Left lung (tissue), 14 donors: ENCODE measurements around the gene TCEAL6. TPM values are rescaled to one million over a fixed set of nuclear protein-coding genes. Genes with fewer than 3 reads are reported as not detected.
"Not testable (repeated sequence)": the region's sequence is repeated elsewhere in the genome, so short reads cannot be mapped to it uniquely, and the experiment has no call there.

Experiments used
- ATAC-seq: fragments of 200-7000 bp; cut with Tn5 transposase; one replicate; pipeline ENCODE4 v1.9.1; 2020; ENCODE audit warnings: moderate library complexity
- DNase-seq, 4 donors: peaks; one replicate each; pipeline ENCODE4 v3.0.0-alpha.2; 2013 to 2020
- H3K27ac ChIP-seq, 2 donors: fragments of 200-600 bp; sonication (generic) in 1 of 2; one replicate each; pipeline versions ENCODE4 v1.5.0 to v1.8.0; 2020 to 2021
- H3K27me3 ChIP-seq, 2 donors: fragments of 200-600 bp; sonication (generic) in 1 of 2; one replicate each; pipeline versions ENCODE4 v1.5.0 to v1.8.0; 2020 to 2021
- H3K36me3 ChIP-seq, 2 donors: fragments of 200-600 bp; sonication (generic) in 1 of 2; one replicate each; pipeline versions ENCODE4 v1.5.0 to v1.8.0; 2020 to 2021
- H3K4me1 ChIP-seq, 2 donors: fragments of 200-600 bp; one replicate each; pipeline ENCODE4 v1.8.0; 2021
- H3K4me3 ChIP-seq, 2 donors: fragments of 200-600 bp; sonication (generic) in 1 of 2; one replicate each; pipeline versions ENCODE4 v1.5.0 to v1.8.0; 2020 to 2021; ENCODE audit warnings: mild to moderate bottlenecking in 1 of 2
- H3K9me3 ChIP-seq, 2 donors: fragments of 200-600 bp; sonication (generic) in 1 of 2; one replicate each; pipeline versions ENCODE4 v1.5.0 to v1.8.0; 2020 to 2021
- intact Hi-C, 2 donors: fragments of 100-400 bp; cut with DNase I; formaldehyde crosslinking; loops; one replicate each; pipeline versions ENCODE4 v1.11.2 to v1.14.2; 2022
- long read RNA-seq, 12 donors: library from polyadenylated mRNA in 2 of 12; unstranded in 2 of 12; transcript quantifications; one replicate each; pipeline ENCODE4 v2.0.0 and lab custom pipeline, GENCODE V29; 2019 to 2026
- polyA plus RNA-seq, 6 donors: library from polyadenylated mRNA; unstranded; fragments of 120-200 nt; gene quantifications; one replicate each; pipeline ENCODE4 v1.2.1, GENCODE V29; 2013; ENCODE audit not compliant: insufficient read length in 6 of 6
- total RNA-seq, 2 donors: library from RNA; stranded (reverse); fragmentation: NEBNext Ultra II Directional; extraction: Animal tissue kit (Norgen Biotek cat#: 25700); gene quantifications; one replicate each; pipeline ENCODE4 v1.2.1, GENCODE V29; 2021
- TF ChIP-seq, protein P1 (sequence below), 2 donors: fragments of 200-600 bp; sonication (generic) in 1 of 2; IDR thresholded peaks; one replicate each; pipeline versions ENCODE4 v1.5.0 to v1.8.0; 2021; ENCODE audit warnings: antibody characterized with exemption in 2 of 2
- donor health status: DM: no; HTN: yes; CAD: no.
- donor health status: DM: no; HTN: no; CAD: no.

The TCEAL6 gene
- not detected for total RNA-seq
- polyA plus RNA-seq: under 1 TPM in 1 of 6 donors, not detected in 5; 0.23 TPM
- long read RNA-seq, donor 1: 0 reads
- long read RNA-seq, donor 2: 0 reads
- long read RNA-seq, donor 3: 0 reads
- long read RNA-seq, donor 4: 0 reads
- long read RNA-seq, donor 5: 0 reads
- long read RNA-seq, donor 6: 0 reads
- long read RNA-seq, donor 7: 0 reads
- long read RNA-seq, donor 8: 0 reads
- long read RNA-seq, donor 9: 0 reads
- long read RNA-seq, donor 10: 0 reads
- long read RNA-seq, donor 11, transcript TCEAL6-202 (3 exons, 1,106 nt): major isoform, 15 of 15 reads
- long read RNA-seq, donor 11, partial matches to known transcripts: 0 of 15 reads
- long read RNA-seq, donor 11, other reads (novel, unspliced or antisense): 0 of 15 reads
- long read RNA-seq, donor 12: 0 reads

DNA sequence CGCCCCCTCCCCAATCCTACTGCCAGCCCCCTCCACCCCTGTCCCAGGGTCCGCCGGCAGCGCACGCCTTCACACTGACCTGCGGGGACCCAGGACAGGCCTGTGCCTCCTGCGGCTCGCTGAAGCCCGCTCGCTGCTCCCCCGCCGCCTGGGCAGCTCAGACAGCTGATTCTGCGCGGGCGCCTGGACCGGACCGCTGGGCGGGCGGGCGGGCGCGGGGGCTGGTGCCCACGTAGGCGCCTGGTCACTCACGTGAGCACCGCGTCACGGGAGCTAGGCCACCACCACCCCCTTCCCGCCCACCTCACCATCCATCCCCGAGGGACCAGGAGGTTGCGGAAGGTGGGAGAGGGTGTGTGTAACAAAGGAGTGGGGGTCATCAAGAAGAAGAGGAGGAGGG lies at the start of gene TCEAL6:
TCEAL6 (minus strand) TSS at position 208 of the 400 bp plus-strand sequence.
- H3K4me3 ChIP-seq, intact Hi-C loops, H3K27ac ChIP-seq, H3K9me3 ChIP-seq, ATAC-seq, DNase-seq, H3K36me3 ChIP-seq, H3K4me1 ChIP-seq: not testable (repeated sequence)
- peaks cover 15 to 31% of the 10 kb centered on the region in 2 donors for H3K27me3 ChIP-seq

GRCh38 chrX:102185967-102186720 lies 43.9 kb upstream of the TCEAL6 start:
- Histone ChIP-seq H3K4me3 (no peak overlapping the region), H3K4me1 (no peaks in the 10 kb centered on the region), H3K9me3 (peaks cover 0 to under 1% of the 10 kb centered on the region in 2 donors), H3K36me3 (no peaks in the 10 kb centered on the region), H3K27me3 (no peaks in the 10 kb centered on the region), H3K27ac (no peak overlapping the region)
- TF ChIP-seq, protein P1, sequence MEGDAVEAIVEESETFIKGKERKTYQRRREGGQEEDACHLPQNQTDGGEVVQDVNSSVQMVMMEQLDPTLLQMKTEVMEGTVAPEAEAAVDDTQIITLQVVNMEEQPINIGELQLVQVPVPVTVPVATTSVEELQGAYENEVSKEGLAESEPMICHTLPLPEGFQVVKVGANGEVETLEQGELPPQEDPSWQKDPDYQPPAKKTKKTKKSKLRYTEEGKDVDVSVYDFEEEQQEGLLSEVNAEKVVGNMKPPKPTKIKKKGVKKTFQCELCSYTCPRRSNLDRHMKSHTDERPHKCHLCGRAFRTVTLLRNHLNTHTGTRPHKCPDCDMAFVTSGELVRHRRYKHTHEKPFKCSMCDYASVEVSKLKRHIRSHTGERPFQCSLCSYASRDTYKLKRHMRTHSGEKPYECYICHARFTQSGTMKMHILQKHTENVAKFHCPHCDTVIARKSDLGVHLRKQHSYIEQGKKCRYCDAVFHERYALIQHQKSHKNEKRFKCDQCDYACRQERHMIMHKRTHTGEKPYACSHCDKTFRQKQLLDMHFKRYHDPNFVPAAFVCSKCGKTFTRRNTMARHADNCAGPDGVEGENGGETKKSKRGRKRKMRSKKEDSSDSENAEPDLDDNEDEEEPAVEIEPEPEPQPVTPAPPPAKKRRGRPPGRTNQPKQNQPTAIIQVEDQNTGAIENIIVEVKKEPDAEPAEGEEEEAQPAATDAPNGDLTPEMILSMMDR (IDR thresholded peaks at IDR 0.05): no peak
- intact Hi-C loops: no loop called here
- ATAC-seq: no peak
- no peak for DNase-seq

DNA sequence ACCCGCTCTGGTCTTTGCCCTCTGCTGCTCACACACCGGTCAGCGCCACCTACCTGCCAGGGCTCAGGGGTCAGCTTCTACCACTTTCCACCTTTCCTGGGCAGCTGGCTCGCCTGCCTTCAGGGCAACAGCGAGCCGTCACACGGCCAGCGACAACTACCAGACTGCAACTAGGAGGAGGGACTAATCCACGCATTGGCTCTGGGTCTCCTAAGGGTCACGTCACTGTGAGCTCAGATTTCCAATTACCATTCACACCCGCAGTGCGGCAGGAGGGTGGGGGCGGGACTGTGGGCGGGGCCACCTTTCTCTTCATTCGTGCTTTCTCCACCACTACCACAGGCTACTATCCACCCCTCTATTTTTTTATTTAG lies 13.5 kb upstream of the TCEAL6 start, which contains the start of gene BEX5:
BEX5 (minus strand) TSS at position 172 of the 374 bp plus-strand sequence. CDS start 1,712 bp downstream, outside the sequence.
- intact Hi-C loops: no loop called here
- Histone ChIP-seq H3K4me1 (no peaks in the 10 kb centered on the region), H3K9me3 (no peaks in the 10 kb centered on the region), H3K27me3 (peaks cover 0 to 13% of the 10 kb centered on the region in 2 donors), H3K4me3 (peak within 1 kb of the TSS; percentile 27 to 42), H3K27ac (no peak within 1 kb of the TSS), H3K36me3 (no peaks in the 10 kb centered on the region)
- peak; percentile 98 for ATAC-seq
- TF ChIP-seq, protein P1 (IDR thresholded peaks at IDR 0.05): no peak
- DNase-seq: peak in 3 of 4 donors; percentile 51 to 79 (median 60)

- TF ChIP-seq, protein P1 (IDR thresholded peaks at IDR 0.05): no peak
- H3K27ac ChIP-seq: no peak overlapping the region
- no peaks in the 10 kb centered on the region for H3K4me1 ChIP-seq
- intact Hi-C loops: no loop called here
- peak; percentile 66 for ATAC-seq
- H3K36me3 ChIP-seq: no peaks in the 10 kb centered on the region
- peaks cover 0 to 13% of the 10 kb centered on the region in 2 donors for H3K27me3 ChIP-seq
- H3K9me3 ChIP-seq: no peaks in the 10 kb centered on the region
- peak in 1 of 4 donors; percentile 45 for DNase-seq
- H3K4me3 ChIP-seq: peak overlapping the region; percentile 27 to 42
Measured at GRCh38 chrX:102154900-102155805, 12.9 kb upstream of the TCEAL6 start.

DNA sequence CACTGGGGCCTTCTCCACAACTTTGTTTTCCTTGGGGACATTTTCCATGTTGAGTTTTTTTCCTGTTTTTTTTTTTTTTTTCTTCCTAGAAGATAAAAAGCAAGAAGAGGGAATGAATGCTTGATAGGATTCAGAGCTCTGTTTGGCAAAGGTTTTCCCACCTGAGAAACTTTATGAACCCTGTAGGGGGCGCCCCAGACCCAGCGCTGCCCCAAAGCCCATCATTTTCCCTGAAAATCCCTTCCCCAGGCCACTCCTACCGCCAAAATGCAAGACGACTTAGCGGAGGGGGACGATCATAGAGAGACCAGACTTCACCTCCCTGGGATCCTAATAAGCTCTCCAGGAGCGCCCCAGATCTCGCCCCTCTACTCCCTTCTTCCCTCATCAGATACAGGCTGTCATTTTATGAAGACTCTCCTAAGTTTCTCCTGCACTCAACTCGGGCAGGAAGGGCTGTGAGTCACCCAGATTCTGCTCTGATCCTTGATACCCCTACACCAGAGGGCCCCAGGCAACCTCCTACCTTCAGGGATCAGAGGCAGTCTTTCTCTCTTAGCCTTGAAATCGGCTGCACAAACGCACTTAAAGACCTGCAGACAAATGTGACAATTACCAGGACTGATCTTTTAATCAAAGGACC lies 12.1 kb upstream of the TCEAL6 start:
- Histone ChIP-seq H3K36me3 (no peaks in the 10 kb centered on the region), H3K4me3 (peak overlapping the region in 1 of 2 donors; percentile 42), H3K27me3 (peaks cover 0 to 13% of the 10 kb centered on the region in 2 donors), H3K4me1 (no peaks in the 10 kb centered on the region), H3K27ac (no peak overlapping the region), H3K9me3 (no peaks in the 10 kb centered on the region)
- ATAC-seq: peak; percentile 26
- TF ChIP-seq, protein P1 (IDR thresholded peaks at IDR 0.05): no peak
- DNase-seq: no peak
- intact Hi-C loops: no loop called here

DNA sequence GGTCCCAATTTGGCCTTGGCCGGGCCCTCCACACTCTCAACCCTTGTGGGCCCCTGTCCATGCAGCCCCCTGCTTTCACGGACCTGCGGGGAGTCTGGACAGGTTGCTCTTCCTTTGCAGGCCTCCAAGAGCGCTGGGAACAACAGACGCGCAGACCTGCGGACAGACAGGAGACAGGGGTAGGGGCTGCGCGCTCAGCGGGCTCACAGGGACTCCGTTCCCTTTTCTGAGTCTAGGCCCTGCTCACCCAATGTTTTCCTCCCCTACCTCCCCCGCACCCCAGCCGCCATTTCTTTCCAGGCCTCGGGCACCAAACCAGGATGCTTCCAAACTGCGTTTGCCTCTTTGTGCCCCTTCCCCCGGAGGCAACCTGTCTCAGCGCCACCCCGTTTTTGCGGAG lies 650 bp downstream of the TCEAL6 start:
- ATAC-seq, H3K27ac ChIP-seq, intact Hi-C loops, H3K9me3 ChIP-seq, H3K4me1 ChIP-seq, H3K36me3 ChIP-seq, DNase-seq, H3K4me3 ChIP-seq: not testable (repeated sequence)
- H3K27me3 ChIP-seq: peaks cover 15 to 31% of the 10 kb centered on the region in 2 donors

DNA sequence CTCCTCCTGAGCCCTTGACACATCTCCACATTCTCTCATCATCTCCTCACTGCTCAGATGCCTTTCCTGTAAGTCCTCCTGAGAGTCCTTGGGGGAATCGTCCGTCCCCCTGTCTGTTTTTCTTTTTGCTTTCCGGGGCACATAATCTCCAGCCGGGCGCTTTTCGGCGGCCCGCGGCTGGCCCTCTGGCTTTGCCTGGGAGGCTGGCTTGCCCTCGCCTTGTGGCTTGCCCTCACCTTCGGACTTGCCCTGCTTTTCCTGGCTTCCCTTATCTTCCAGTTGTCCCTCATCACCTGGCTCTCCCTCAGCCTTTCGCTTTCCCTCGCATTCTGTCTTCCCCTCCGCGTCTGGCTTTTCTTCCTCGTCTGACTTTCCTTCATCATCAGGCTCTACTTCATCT lies 1.4 kb downstream of the TCEAL6 start:
- H3K9me3 ChIP-seq, H3K4me1 ChIP-seq, H3K27ac ChIP-seq, H3K36me3 ChIP-seq, DNase-seq, intact Hi-C loops, ATAC-seq, H3K4me3 ChIP-seq: not testable (repeated sequence)
- H3K27me3 ChIP-seq: peaks cover 11 to 31% of the 10 kb centered on the region in 2 donors
